Measurements from ENCODE around the gene AGPAT4.

AGPAT4 gene

GRCh38 chr6:161308075-161308655 is 34.3 kb upstream of the AGPAT4 start:
- H3K9ac ChIP-seq (ENCODE audit: low read length in 5 of 5), result no peak overlapping the region
- H3K27me3 ChIP-seq (ENCODE audit: control insufficient read depth in 5 of 5, insufficient read depth in 4 of 5, low read length in 5 of 5), result no peaks in the 10 kb centered on the region
- H3K36me3 ChIP-seq (ENCODE audit: control insufficient read depth in 5 of 5, insufficient read depth in 5 of 5, low read length in 5 of 5), result no peaks in the 10 kb centered on the region
- no peak overlapping the region for H3K27ac ChIP-seq (ENCODE audit: low read depth, low read length)
- H3K9me3 ChIP-seq (ENCODE audit: control insufficient read depth in 5 of 5, low read length in 5 of 5), result no peaks in the 10 kb centered on the region
- H3K4me3 ChIP-seq (ENCODE audit: low read depth in 1 of 5, low read length in 5 of 5), result no peak overlapping the region
- peaks cover 0 to 11% (median 3%) of the 10 kb centered on the region in 5 donors for H3K4me1 ChIP-seq (ENCODE audit: control insufficient read depth in 5 of 5, insufficient read depth in 5 of 5, low read length in 5 of 5)

GRCh38 chr6:161305860-161306259 is 32.0 kb upstream of the AGPAT4 start:
- H3K9me3 ChIP-seq (ENCODE audit: control insufficient read depth in 5 of 5, low read length in 5 of 5), result no peaks in the 10 kb centered on the region
- H3K4me1 ChIP-seq (ENCODE audit: control insufficient read depth in 5 of 5, insufficient read depth in 5 of 5, low read length in 5 of 5), result peaks cover 0 to 19% (median 8%) of the 10 kb centered on the region in 5 donors
- no peak overlapping the region for H3K27ac ChIP-seq (ENCODE audit: low read depth, low read length)
- H3K36me3 ChIP-seq (ENCODE audit: control insufficient read depth in 5 of 5, insufficient read depth in 5 of 5, low read length in 5 of 5), result no peaks in the 10 kb centered on the region
- no peak overlapping the region for H3K4me3 ChIP-seq (ENCODE audit: low read depth in 1 of 5, low read length in 5 of 5)
- H3K27me3 ChIP-seq (ENCODE audit: control insufficient read depth in 5 of 5, insufficient read depth in 4 of 5, low read length in 5 of 5), result no peaks in the 10 kb centered on the region
- no peak overlapping the region for H3K9ac ChIP-seq (ENCODE audit: low read length in 5 of 5)

- Histone ChIP-seq H3K36me3 (ENCODE audit: control insufficient read depth in 5 of 5, insufficient read depth in 5 of 5, low read length in 5 of 5) (no peaks in the 10 kb centered on the region), H3K9me3 (ENCODE audit: control insufficient read depth in 5 of 5, low read length in 5 of 5) (no peaks in the 10 kb centered on the region), H3K9ac (ENCODE audit: low read length in 5 of 5) (no peak overlapping the region), H3K27ac (ENCODE audit: low read depth, low read length) (no peak overlapping the region), H3K4me3 (ENCODE audit: low read depth in 1 of 5, low read length in 5 of 5) (no peak overlapping the region), H3K27me3 (ENCODE audit: control insufficient read depth in 5 of 5, insufficient read depth in 4 of 5, low read length in 5 of 5) (no peaks in the 10 kb centered on the region), H3K4me1 (ENCODE audit: control insufficient read depth in 5 of 5, insufficient read depth in 5 of 5, low read length in 5 of 5) (peaks cover 0 to 21% (median 8%) of the 10 kb centered on the region in 5 donors)
These were observed 29.9 kb upstream of the AGPAT4 start for GRCh38 chr6:161303628-161304340.

GRCh38 chr6:161302949-161303348 is 29.1 kb upstream of the AGPAT4 start:
- Histone ChIP-seq H3K4me3 (ENCODE audit: low read depth in 1 of 5, low read length in 5 of 5) (no peak overlapping the region), H3K4me1 (ENCODE audit: control insufficient read depth in 5 of 5, insufficient read depth in 5 of 5, low read length in 5 of 5) (peaks cover 0 to 21% (median 8%) of the 10 kb centered on the region in 5 donors), H3K27me3 (ENCODE audit: control insufficient read depth in 5 of 5, insufficient read depth in 4 of 5, low read length in 5 of 5) (no peaks in the 10 kb centered on the region), H3K27ac (ENCODE audit: low read depth, low read length) (no peak overlapping the region), H3K36me3 (ENCODE audit: control insufficient read depth in 5 of 5, insufficient read depth in 5 of 5, low read length in 5 of 5) (no peaks in the 10 kb centered on the region), H3K9me3 (ENCODE audit: control insufficient read depth in 5 of 5, low read length in 5 of 5) (no peaks in the 10 kb centered on the region), H3K9ac (ENCODE audit: low read length in 5 of 5) (no peak overlapping the region)

- peaks cover 0 to 21% (median 8%) of the 10 kb centered on the region in 5 donors for H3K4me1 ChIP-seq (ENCODE audit: control insufficient read depth in 5 of 5, insufficient read depth in 5 of 5, low read length in 5 of 5)
- no peak overlapping the region for H3K4me3 ChIP-seq (ENCODE audit: low read depth in 1 of 5, low read length in 5 of 5)
- H3K36me3 ChIP-seq (ENCODE audit: control insufficient read depth in 5 of 5, insufficient read depth in 5 of 5, low read length in 5 of 5), result no peaks in the 10 kb centered on the region
- H3K27me3 ChIP-seq (ENCODE audit: control insufficient read depth in 5 of 5, insufficient read depth in 4 of 5, low read length in 5 of 5), result no peaks in the 10 kb centered on the region
- no peak overlapping the region for H3K27ac ChIP-seq (ENCODE audit: low read depth, low read length)
- H3K9me3 ChIP-seq (ENCODE audit: control insufficient read depth in 5 of 5, low read length in 5 of 5), result no peaks in the 10 kb centered on the region
- H3K9ac ChIP-seq (ENCODE audit: low read length in 5 of 5), result peak overlapping the region in 1 of 5 donors; percentile 63
These were observed 27.5 kb upstream of the AGPAT4 start for GRCh38 chr6:161301338-161301737.

GRCh38 chr6:161300823-161301222 is 27.0 kb upstream of the AGPAT4 start:
- Histone ChIP-seq H3K27ac (ENCODE audit: low read depth, low read length) (no peak overlapping the region), H3K4me1 (ENCODE audit: control insufficient read depth in 5 of 5, insufficient read depth in 5 of 5, low read length in 5 of 5) (peaks cover 0 to 21% (median 8%) of the 10 kb centered on the region in 5 donors), H3K9me3 (ENCODE audit: control insufficient read depth in 5 of 5, low read length in 5 of 5) (no peaks in the 10 kb centered on the region), H3K9ac (ENCODE audit: low read length in 5 of 5) (no peak overlapping the region), H3K4me3 (ENCODE audit: low read depth in 1 of 5, low read length in 5 of 5) (no peak overlapping the region), H3K27me3 (ENCODE audit: control insufficient read depth in 5 of 5, insufficient read depth in 4 of 5, low read length in 5 of 5) (no peaks in the 10 kb centered on the region), H3K36me3 (ENCODE audit: control insufficient read depth in 5 of 5, insufficient read depth in 5 of 5, low read length in 5 of 5) (no peaks in the 10 kb centered on the region)

GRCh38 chr6:161299726-161300125 is 25.9 kb upstream of the AGPAT4 start:
- Histone ChIP-seq H3K9me3 (ENCODE audit: control insufficient read depth in 5 of 5, low read length in 5 of 5) (no peaks in the 10 kb centered on the region), H3K27me3 (ENCODE audit: control insufficient read depth in 5 of 5, insufficient read depth in 4 of 5, low read length in 5 of 5) (no peaks in the 10 kb centered on the region), H3K27ac (ENCODE audit: low read depth, low read length) (no peak overlapping the region), H3K36me3 (ENCODE audit: control insufficient read depth in 5 of 5, insufficient read depth in 5 of 5, low read length in 5 of 5) (no peaks in the 10 kb centered on the region), H3K4me1 (ENCODE audit: control insufficient read depth in 5 of 5, insufficient read depth in 5 of 5, low read length in 5 of 5) (peaks cover 0 to 17% (median 8%) of the 10 kb centered on the region in 5 donors), H3K4me3 (ENCODE audit: low read depth in 1 of 5, low read length in 5 of 5) (no peak overlapping the region), H3K9ac (ENCODE audit: low read length in 5 of 5) (no peak overlapping the region)

GRCh38 chr6:161295784-161296183 is 21.9 kb upstream of the AGPAT4 start:
- H3K4me3 ChIP-seq (ENCODE audit: low read depth in 1 of 5, low read length in 5 of 5), result no peak overlapping the region
- H3K9me3 ChIP-seq (ENCODE audit: control insufficient read depth in 5 of 5, low read length in 5 of 5), result no peaks in the 10 kb centered on the region
- H3K36me3 ChIP-seq (ENCODE audit: control insufficient read depth in 5 of 5, insufficient read depth in 5 of 5, low read length in 5 of 5), result no peaks in the 10 kb centered on the region
- peaks cover 0 to 2% (median 0%) of the 10 kb centered on the region in 5 donors for H3K27me3 ChIP-seq (ENCODE audit: control insufficient read depth in 5 of 5, insufficient read depth in 4 of 5, low read length in 5 of 5)
- H3K4me1 ChIP-seq (ENCODE audit: control insufficient read depth in 5 of 5, insufficient read depth in 5 of 5, low read length in 5 of 5), result peaks cover 0 to 1% (median 0%) of the 10 kb centered on the region in 5 donors
- H3K27ac ChIP-seq (ENCODE audit: low read depth, low read length), result no peak overlapping the region
- H3K9ac ChIP-seq (ENCODE audit: low read length in 5 of 5), result no peak overlapping the region

- H3K9me3 ChIP-seq (ENCODE audit: control insufficient read depth in 5 of 5, low read length in 5 of 5), result no peaks in the 10 kb centered on the region
- peaks cover 0 to 2% (median 0%) of the 10 kb centered on the region in 5 donors for H3K27me3 ChIP-seq (ENCODE audit: control insufficient read depth in 5 of 5, insufficient read depth in 4 of 5, low read length in 5 of 5)
- H3K4me1 ChIP-seq (ENCODE audit: control insufficient read depth in 5 of 5, insufficient read depth in 5 of 5, low read length in 5 of 5), result no peaks in the 10 kb centered on the region
- no peak overlapping the region for H3K4me3 ChIP-seq (ENCODE audit: low read depth in 1 of 5, low read length in 5 of 5)
- no peak overlapping the region for H3K27ac ChIP-seq (ENCODE audit: low read depth, low read length)
- no peaks in the 10 kb centered on the region for H3K36me3 ChIP-seq (ENCODE audit: control insufficient read depth in 5 of 5, insufficient read depth in 5 of 5, low read length in 5 of 5)
- no peak overlapping the region for H3K9ac ChIP-seq (ENCODE audit: low read length in 5 of 5)
These were observed 18.9 kb upstream of the AGPAT4 start for GRCh38 chr6:161292650-161293281.

GRCh38 chr6:161292145-161292544 is 18.3 kb upstream of the AGPAT4 start:
- Histone ChIP-seq H3K4me3 (ENCODE audit: low read depth in 1 of 5, low read length in 5 of 5) (no peak overlapping the region), H3K9me3 (ENCODE audit: control insufficient read depth in 5 of 5, low read length in 5 of 5) (no peaks in the 10 kb centered on the region), H3K9ac (ENCODE audit: low read length in 5 of 5) (no peak overlapping the region), H3K36me3 (ENCODE audit: control insufficient read depth in 5 of 5, insufficient read depth in 5 of 5, low read length in 5 of 5) (no peaks in the 10 kb centered on the region), H3K4me1 (ENCODE audit: control insufficient read depth in 5 of 5, insufficient read depth in 5 of 5, low read length in 5 of 5) (no peaks in the 10 kb centered on the region), H3K27me3 (ENCODE audit: control insufficient read depth in 5 of 5, insufficient read depth in 4 of 5, low read length in 5 of 5) (peaks cover 0 to 2% (median 0%) of the 10 kb centered on the region in 5 donors), H3K27ac (ENCODE audit: low read depth, low read length) (no peak overlapping the region)
